SKM-1 (cell line): ENCODE data around the gene ACVR1B.

ENCODE experiments used
- DNase-seq: peaks from one replicate; lab custom pipeline; 2025; ENCODE audit not compliant: unreplicated experiment; lab: John Stamatoyannopoulos, UW

Gene ACVR1B

DNA sequence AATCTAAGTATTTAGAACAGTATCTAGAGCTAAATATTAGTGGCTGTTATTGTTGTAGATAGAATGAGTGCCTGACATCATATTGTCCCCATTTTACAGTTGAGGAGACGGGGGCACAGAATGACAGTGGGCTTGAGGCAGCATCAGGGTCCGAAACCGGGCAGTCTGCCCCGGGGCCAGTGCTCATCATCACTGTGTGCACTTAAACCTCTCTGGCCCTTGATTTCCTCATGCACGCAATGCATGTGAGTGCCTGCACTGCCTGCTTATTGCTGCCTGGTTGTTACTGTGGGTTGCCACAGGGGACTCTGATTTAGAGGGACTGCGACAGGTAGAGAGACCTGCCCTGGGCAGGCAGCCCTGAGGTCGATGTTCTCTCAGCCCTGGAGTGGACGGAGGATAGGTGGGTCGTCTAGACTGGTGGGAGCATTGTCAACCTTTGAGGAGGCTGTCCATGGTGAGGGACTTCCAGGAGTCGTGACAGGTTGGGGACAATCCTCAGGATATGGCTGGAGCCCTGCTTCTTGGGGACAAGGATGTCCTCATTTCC lies 34.4 kb upstream of the ACVR1B start:
- DNase-seq = no peak

DNA sequence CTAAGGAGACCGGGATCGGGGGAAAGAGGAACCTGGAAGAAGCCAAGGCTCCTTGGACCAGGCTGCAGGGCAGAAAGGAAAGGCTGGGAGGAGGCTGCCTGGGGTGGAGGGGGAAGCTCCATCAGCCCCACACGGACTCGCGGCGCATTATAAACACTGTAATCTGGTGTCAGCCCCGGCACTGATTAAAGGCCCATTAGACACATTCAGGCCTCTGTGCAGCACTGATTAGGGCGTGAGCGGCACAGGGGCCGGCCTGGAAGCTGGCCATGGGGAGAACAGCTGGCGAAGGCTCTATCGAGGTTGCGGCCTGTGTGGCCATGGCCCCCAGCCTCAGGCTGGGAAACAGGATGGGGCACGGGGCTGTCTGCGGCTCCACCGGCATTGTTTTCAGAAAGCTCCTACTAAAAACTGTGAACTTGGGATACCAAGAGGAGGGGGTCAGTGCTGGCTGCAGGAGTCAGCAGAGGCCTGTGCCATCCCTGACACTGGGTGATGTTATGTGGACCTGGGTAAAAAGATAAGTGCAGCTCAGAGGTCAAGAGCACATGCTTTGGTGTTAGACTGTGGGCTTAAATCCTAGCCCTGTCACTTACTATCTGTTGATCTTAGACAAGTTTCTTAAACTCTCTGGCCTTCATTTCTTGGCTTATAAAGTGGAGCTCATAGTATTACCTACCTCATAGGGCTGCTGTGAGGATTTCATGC lies 33.6 kb upstream of the ACVR1B start:
- no peak for DNase-seq

DNA sequence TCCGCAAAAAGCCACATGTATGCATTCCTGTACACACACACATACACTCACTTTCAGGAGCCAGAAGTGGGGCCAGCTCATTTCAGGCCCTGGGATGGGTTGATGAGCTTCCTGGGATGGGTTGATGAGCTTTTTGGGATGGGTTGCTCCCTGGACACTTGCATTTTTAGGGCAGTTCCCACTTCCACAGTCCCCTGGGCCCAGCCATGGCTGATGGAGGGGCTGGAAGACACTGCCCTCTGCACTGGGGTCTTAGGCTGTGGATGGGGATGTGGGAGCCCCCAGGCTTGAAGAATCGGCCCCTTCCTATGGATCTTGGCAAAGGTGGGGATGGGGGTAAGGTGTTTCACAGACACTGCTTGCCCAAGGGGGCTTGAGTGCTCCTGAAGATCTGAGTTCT lies 31.5 kb upstream of the ACVR1B start:
- DNase-seq = no peak

DNA sequence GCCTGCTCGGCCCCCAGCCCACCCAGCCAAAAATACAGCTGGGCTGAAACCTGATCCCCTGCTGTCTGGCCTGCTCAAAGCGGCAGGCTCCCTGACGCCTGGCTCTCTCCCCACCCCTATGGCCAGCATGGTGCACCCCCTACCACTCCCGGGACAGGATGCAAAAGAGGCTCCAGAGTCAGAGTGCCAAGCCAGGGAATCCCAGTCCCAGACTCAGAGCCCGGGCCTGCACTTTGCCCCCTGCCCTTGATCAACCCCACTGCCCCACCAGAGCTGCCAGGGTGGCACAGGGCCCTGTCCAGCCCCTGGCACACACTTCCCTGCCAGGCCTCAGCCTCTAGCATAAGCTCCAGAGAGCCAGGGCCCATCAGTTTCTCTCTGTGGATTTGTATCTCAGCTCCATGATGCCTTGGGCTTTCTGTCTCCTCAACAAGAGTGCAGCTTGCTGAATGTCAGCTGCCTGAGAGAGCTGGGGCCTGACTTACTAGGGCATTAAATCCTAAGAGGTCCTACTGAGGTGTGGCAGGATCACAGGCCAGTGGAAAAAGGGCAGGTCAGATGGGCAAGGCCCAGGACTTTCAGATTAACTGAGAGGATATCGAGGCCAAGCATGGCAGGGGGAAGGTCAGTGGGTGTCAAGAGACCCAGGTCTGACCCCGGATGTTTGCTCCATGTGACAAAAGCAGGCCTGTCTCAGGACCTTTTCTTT lies 30.3 kb upstream of the ACVR1B start:
- no peak for DNase-seq

DNA sequence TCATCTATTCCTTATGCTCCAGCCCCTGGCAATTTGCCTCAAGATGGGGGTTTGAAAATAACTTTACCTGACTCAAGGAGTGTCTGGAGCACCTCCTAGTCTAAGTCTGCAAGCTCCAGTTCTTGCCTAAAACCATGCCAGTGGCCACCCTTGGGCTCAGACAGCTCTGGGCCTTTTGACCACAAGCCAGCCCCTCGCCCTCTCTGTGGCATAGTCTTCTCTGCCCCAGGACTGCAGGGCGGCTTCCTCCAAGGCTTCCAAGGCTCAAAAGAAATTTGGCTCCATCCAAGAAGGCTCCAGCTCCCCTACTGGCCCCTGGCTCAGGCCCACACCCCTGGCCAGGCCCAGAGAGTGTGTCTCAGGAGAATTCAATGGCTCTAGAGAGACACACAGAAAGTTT lies 29.4 kb upstream of the ACVR1B start:
- no peak for DNase-seq

DNA sequence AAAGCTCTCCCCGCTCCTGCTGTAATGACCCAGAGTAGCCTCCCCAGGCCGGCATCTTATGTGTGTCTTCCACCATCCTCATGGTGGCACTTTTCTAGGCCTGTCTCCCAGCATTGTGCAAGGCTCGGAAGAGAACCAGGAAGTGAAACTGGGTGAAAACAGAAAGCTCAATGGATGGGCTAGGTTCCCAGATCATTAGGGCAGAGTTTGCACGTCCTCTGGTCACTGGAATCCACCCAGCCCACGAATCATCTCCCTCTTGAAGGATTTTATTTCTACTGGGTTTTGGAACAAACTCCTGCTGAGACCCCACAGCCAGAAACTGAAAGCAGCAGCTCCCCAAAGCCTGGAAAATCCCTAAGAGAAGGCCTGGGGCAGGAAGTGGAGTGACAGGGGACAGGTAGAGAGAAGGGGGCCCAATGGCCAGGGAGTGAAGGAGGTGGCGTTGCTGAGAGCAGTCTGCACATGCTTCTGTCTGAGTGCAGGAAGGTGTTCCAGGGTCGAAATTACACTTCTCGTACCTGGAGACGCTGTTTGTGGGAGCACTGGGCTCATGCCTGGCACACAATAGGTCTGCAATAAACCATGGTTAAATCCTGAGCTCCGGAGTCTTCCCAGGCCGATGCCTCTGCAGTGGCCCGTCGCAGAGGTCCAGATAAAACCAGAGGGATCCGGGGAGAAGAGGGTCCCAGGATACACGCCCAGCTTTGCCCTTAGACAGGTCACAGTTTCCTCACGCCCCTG lies 28.6 kb upstream of the ACVR1B start:
- DNase-seq = no peak

GRCh38 chr12:51923506-51924365 lies 27.8 kb upstream of the ACVR1B start:
- no peak for DNase-seq

- DNase-seq = no peak
These were observed 26.8 kb upstream of the ACVR1B start for GRCh38 chr12:51924551-51925319.

GRCh38 chr12:51925346-51926063 lies 26.0 kb upstream of the ACVR1B start:
- DNase-seq = no peak

- DNase-seq = no peak
These were observed 25.4 kb upstream of the ACVR1B start for GRCh38 chr12:51926064-51926632.

DNA sequence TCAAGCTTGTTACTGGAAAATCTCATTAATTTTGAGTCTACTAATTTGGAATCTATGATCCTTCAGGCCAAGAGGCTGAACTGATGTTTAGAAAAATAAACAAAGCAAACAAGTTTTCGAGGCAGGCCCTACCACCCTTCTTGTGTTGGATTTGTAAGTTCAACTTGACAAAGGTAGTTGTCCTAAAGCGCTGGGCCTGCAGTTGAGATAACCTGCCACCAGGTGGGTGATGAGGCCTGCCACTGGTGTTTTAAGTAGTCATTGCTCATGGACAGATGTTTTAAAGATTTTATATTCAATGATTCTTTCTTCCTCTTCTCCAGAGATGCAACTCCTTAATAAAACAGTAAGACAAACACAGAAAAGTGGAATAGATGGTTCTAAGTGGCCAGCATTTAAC lies 24.8 kb upstream of the ACVR1B start:
- DNase-seq = no peak

DNA sequence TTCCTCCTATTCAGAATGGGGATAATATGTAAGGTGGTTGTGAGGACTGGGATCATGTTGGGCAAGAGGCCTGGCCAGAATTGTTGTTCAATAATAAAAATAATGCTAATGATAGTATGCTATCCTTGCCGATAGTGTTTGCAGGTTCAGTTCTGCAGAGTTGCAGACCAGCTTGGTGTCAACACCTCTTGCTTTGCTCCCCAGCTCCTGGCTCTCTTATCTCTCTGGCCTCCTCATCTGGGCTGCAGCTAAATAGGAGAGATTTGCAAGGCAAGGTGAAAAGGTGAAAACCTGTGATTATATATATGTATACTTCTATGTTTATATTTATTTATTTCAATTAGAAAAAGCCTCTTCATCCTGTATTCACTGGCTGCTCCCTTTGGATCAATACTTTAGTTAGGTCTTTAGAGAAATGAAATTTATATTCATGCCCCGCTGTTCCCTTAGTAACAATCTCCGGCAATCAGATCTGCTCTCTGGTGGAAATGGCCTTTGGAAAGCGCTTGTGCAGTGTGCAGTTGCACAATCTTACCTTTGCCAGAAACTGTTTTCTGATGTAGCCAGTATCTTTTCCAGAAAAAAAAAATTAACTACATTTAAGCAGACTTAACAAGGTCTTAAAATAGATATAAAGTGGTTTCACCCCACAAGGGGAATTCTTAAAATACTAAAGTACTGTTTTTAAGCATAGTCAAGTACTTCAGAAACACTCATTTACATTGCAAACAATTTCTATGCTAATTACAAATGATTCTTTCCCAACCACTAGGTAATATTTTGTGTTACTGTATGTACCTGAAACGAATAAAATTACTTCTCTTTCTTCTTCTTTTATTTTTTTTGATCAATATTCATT lies 19.1 kb upstream of the ACVR1B start:
- no peak for DNase-seq

GRCh38 chr12:51934080-51934479 lies 17.4 kb upstream of the ACVR1B start:
- DNase-seq = no peak

GRCh38 chr12:51937926-51938325 lies 13.6 kb upstream of the ACVR1B start:
- DNase-seq = no peak

- no peak for DNase-seq
These were observed 12.8 kb upstream of the ACVR1B start for GRCh38 chr12:51938726-51939125.

DNA sequence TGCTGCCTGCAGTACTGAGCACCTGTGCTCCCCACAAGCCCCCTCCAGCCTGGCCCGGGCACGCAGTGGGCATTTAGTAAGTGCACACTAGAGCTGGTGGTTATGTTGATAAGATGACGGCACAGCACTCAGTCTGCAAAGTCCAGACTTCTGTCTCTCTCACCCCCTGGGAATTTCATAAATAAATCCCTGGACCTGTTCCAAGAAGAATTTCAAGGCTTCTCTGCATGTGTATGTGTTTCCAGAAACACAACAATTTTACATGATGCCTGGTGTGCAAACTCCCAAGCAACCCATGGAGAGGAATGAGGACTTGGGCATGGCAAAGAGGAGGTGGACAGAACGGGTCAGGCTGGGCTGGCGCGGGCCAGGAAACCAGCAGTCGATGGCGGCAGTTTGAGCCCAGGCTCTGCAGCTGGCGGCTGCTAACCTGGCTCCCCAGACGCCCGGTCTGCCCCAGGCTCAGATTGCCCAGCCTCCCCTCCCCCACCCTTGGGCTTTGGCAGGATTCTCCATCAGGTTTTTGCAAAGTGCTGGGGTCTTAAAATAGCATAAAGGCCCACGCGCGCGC lies 10.4 kb upstream of the ACVR1B start:
- DNase-seq = no peak

GRCh38 chr12:51941604-51942003 lies 9.9 kb upstream of the ACVR1B start:
- DNase-seq = no peak

DNA sequence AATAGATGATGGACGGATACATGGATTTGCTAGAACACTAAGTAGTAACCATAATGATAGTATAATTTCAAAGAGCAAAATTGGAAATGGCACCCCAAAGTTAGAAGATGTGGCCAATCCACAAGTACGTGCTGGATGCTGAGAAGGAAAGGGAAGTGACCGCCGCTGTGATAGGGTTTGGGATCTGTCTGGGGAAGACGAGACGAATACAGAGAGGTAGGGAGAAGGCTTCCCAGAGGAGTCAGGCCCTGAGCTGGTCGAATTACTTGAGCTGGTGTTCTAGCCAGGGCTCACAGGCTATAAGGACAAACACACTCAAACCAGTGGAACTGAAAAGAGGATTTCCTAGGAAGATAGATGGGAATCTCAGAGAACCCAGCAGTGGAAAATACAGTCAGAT lies 9.4 kb upstream of the ACVR1B start:
- DNase-seq = no peak
